ENCODE data around the gene KIF20B.

KIF20B gene

GRCh38 chr10:89663144-89663543 is 38.2 kb upstream of the KIF20B start:
- ChIA-PET CTCF (interaction anchor here (0.7 kb wide), 1 partner anchor 186 kb away, joined by 3 read pairs; no protein-coding TSS in a partner anchor), POLR2A (interaction anchor here (1.1 to 1.2 kb wide), 2 partner anchors 19 to 38 kb away, joined by 4 read pairs; partner anchors contain the start of gene KIF20B)
- DNase-seq (ENCODE audit: extremely low spot score), result no peak
- TF ChIP-seq CTBP1 (IDR thresholded peaks at IDR 0.05; ENCODE audit: borderline replicate concordance), result no peak
- no peak for TF ChIP-seq FOXA1 (IDR thresholded peaks at IDR 0.05)
- no peak for TF ChIP-seq NFRKB (IDR thresholded peaks at IDR 0.05)
- no peak for TF ChIP-seq PKNOX1 (IDR thresholded peaks at IDR 0.05)
- TF ChIP-seq FOXK2 (IDR thresholded peaks at IDR 0.05), result no peak
- TF ChIP-seq L3MBTL2 (conservative IDR thresholded peaks at IDR 0.05), result no peak
- no peak for TF ChIP-seq ELF4 (IDR thresholded peaks at IDR 0.05)
- no peak for TF ChIP-seq FOXM1 (IDR thresholded peaks at IDR 0.05; ENCODE audit: borderline replicate concordance)
- no peak for TF ChIP-seq LEF1 (IDR thresholded peaks at IDR 0.05; ENCODE audit: borderline replicate concordance)

GRCh38 chr10:89664203-89664602 is 37.2 kb upstream of the KIF20B start:
- ChIA-PET POLR2A (interaction anchor here (1.3 kb wide), 1 partner anchor 20 kb away, joined by 5 read pairs; no protein-coding TSS in a partner anchor), CTCF (no interaction called here)
- DNase-seq (ENCODE audit: extremely low spot score), result no peak
- no peak for TF ChIP-seq ARNT (IDR thresholded peaks at IDR 0.05)
- no peak for TF ChIP-seq PKNOX1 (IDR thresholded peaks at IDR 0.05)
- no peak for TF ChIP-seq L3MBTL2 (conservative IDR thresholded peaks at IDR 0.05)
- TF ChIP-seq SUZ12 (IDR thresholded peaks at IDR 0.05), result no peak
- TF ChIP-seq FOXK2 (IDR thresholded peaks at IDR 0.05), result no peak
- TF ChIP-seq HDGF (IDR thresholded peaks at IDR 0.05; ENCODE audit: borderline replicate concordance), result no peak
- no peak for TF ChIP-seq ZNF384 (IDR thresholded peaks at IDR 0.05)
- TF ChIP-seq SP1 (IDR thresholded peaks at IDR 0.05), result no peak
- no peak for TF ChIP-seq CTBP1 (IDR thresholded peaks at IDR 0.05; ENCODE audit: borderline replicate concordance)
- no peak for TF ChIP-seq FOXM1 (IDR thresholded peaks at IDR 0.05; ENCODE audit: borderline replicate concordance)
- TF ChIP-seq NFRKB (IDR thresholded peaks at IDR 0.05), result no peak
- TF ChIP-seq LEF1 (IDR thresholded peaks at IDR 0.05; ENCODE audit: borderline replicate concordance), result no peak
- no peak for TF ChIP-seq ELF4 (IDR thresholded peaks at IDR 0.05)
- TF ChIP-seq BHLHE40 (IDR thresholded peaks at IDR 0.05; ENCODE audit: borderline replicate concordance), result no peak
- TF ChIP-seq TARDBP (IDR thresholded peaks at IDR 0.05), result no peak
- no peak for TF ChIP-seq FOXA1 (IDR thresholded peaks at IDR 0.05)

- POLR2A ChIA-PET, result interaction anchor here (1.3 kb wide), 1 partner anchor 21 kb away, joined by 5 read pairs; no protein-coding TSS in a partner anchor
- TF ChIP-seq NFRKB (IDR thresholded peaks at IDR 0.05) (no peak), TARDBP (IDR thresholded peaks at IDR 0.05) (no peak), LEF1 (IDR thresholded peaks at IDR 0.05; ENCODE audit: borderline replicate concordance) (no peak), HDGF (IDR thresholded peaks at IDR 0.05; ENCODE audit: borderline replicate concordance) (no peak), ELF4 (IDR thresholded peaks at IDR 0.05) (no peak), BHLHE40 (IDR thresholded peaks at IDR 0.05; ENCODE audit: borderline replicate concordance) (no peak), CTBP1 (IDR thresholded peaks at IDR 0.05; ENCODE audit: borderline replicate concordance) (no peak), FOXA1 (IDR thresholded peaks at IDR 0.05) (no peak), SUZ12 (IDR thresholded peaks at IDR 0.05) (no peak), PKNOX1 (IDR thresholded peaks at IDR 0.05) (no peak), ARNT (IDR thresholded peaks at IDR 0.05) (no peak), FOXK2 (IDR thresholded peaks at IDR 0.05) (no peak), ZNF384 (IDR thresholded peaks at IDR 0.05) (no peak), L3MBTL2 (conservative IDR thresholded peaks at IDR 0.05) (no peak)
- no peak for DNase-seq (ENCODE audit: extremely low spot score)
- CTCF ChIA-PET, result no interaction called here
These were observed 36.1 kb upstream of the KIF20B start for GRCh38 chr10:89665302-89665701.

GRCh38 chr10:89666138-89666537 is 35.3 kb upstream of the KIF20B start:
- no peak for DNase-seq (ENCODE audit: extremely low spot score)
- ChIA-PET CTCF (no interaction called here), POLR2A (no interaction called here)
- TF ChIP-seq TARDBP (IDR thresholded peaks at IDR 0.05) (no peak), SP1 (IDR thresholded peaks at IDR 0.05) (no peak), HDGF (IDR thresholded peaks at IDR 0.05; ENCODE audit: borderline replicate concordance) (no peak), FOXK2 (IDR thresholded peaks at IDR 0.05) (no peak), FOXA1 (IDR thresholded peaks at IDR 0.05) (no peak), BHLHE40 (IDR thresholded peaks at IDR 0.05; ENCODE audit: borderline replicate concordance) (no peak), L3MBTL2 (conservative IDR thresholded peaks at IDR 0.05) (no peak), ARNT (IDR thresholded peaks at IDR 0.05) (no peak), PKNOX1 (IDR thresholded peaks at IDR 0.05) (no peak), ELF4 (IDR thresholded peaks at IDR 0.05) (no peak)

- CTCF ChIA-PET, result no interaction called here
- DNase-seq (ENCODE audit: extremely low spot score), result no peak
- POLR2A ChIA-PET, result interaction anchor here (1.2 to 2.0 kb wide), 2 partner anchors 25 to 33 kb away, joined by 3 to 7 read pairs; partner anchors contain the start of gene KIF20B
These were observed 32.9 kb upstream of the KIF20B start for GRCh38 chr10:89668386-89669071.

More at GRCh38 chr10:89668386-89669071, 32.9 kb upstream of the KIF20B start:
- no peak for TF ChIP-seq FOXA1 (IDR thresholded peaks at IDR 0.05)
- no peak for TF ChIP-seq HDGF (IDR thresholded peaks at IDR 0.05; ENCODE audit: borderline replicate concordance)
- TF ChIP-seq ELF4 (IDR thresholded peaks at IDR 0.05), result no peak
- TF ChIP-seq ARNT (IDR thresholded peaks at IDR 0.05), result no peak
- no peak for TF ChIP-seq PKNOX1 (IDR thresholded peaks at IDR 0.05)
- no peak for TF ChIP-seq CTBP1 (IDR thresholded peaks at IDR 0.05; ENCODE audit: borderline replicate concordance)
- TF ChIP-seq ZNF384 (IDR thresholded peaks at IDR 0.05), result no peak
- TF ChIP-seq TARDBP (IDR thresholded peaks at IDR 0.05), result no peak
- no peak for TF ChIP-seq SUZ12 (IDR thresholded peaks at IDR 0.05)
- TF ChIP-seq FOXK2 (IDR thresholded peaks at IDR 0.05), result no peak
- no peak for TF ChIP-seq FOXM1 (IDR thresholded peaks at IDR 0.05; ENCODE audit: borderline replicate concordance)
- no peak for TF ChIP-seq L3MBTL2 (conservative IDR thresholded peaks at IDR 0.05)
